ENCODE measurements around the gene MAP3K12. TPM values are rescaled to one million over a fixed set of nuclear protein-coding genes. Genes with fewer than 3 reads are reported as not detected.
"Not testable (repeated sequence)": the region's sequence is repeated elsewhere in the genome, so short reads cannot be mapped to it uniquely, and the experiment has no call there.

The MAP3K12 gene
- total RNA-seq, 1 donor from 2014 or later, result 12.2 TPM

DNA sequence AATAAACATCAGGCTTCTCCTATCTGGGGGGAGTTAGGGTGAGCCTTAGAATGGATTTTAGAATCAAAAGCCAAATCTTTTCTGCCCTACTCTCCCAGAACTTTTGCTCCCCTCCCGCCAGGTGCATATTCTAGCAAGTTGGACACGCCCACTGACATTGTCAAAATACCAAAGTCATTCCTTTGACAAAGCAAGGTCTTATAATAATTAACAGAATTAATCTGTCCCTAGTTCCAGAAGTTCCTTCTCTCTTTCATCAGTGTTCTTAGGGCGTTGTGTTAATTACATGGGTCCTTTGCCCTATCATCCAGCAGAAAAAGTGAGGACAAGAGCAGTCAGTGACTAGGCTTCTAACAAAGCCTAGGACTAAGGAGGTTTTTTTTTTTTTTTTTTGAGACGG is 55.3 kb downstream of the MAP3K12 start:
- peak; percentile 4 for DNase-seq (ENCODE audit: low spot score)

DNA sequence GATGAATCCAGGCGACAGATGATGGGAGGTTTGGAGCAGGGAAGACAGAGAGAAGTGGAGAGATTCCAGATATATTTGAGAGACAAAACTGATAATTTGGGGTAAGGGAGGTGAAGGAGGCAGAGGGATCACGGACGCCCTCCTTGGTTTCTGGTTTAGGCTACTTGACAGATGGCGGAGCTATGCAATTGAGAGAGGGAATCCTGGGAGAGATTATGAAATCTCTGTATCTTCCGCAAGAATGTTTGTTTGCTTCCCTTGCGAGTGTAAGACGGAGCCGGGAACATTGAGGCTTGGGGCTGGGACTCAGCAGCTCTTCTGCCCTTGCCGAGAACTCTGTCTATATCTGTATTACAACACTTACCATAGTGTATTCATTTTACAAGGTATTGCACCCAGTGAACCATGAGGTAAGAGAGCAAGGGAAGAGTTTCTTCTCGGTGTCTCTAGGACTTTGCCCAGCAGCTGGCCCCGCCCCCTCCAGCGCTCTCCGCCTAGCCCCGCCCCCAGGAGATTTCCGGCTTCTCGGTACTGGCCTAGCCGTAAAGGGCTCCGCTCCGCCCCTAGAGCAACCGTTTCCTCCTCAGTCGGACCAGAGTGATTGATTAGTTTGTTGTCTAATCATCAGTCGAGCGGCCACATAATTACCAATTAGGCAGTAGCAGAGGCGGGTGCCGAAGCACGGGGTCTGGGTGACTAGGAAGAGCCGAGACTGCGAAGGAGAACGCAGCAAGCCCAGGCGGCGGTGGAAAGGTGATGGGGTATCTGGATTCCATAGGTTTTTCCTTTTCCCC is 58.0 kb downstream of the MAP3K12 start, which contains the start of gene PRR13:
PRR13 (plus strand) TSS at position 695 of the 794 bp plus-strand sequence. CDS start 981 bp downstream, outside the sequence.
- peak; percentile 98 for DNase-seq (ENCODE audit: low spot score)

DNA sequence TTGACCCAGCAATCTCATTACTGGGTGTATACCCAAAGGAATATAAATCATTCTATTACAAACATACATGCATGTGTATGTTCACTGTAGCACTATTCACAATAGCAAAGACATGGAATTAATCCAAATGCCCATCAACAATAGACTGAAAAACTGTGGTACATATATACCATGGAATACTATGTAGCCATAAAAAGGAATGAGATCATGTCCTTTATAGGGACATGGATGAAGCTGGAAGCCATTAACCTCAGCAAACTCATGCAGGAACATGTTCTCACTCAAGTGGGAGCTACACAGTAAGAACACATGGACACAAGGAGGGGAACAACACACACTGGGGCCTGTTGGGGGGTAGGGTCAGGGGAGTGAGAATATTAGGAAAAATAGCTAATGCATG is 59.7 kb downstream of the MAP3K12 start:
- not testable (repeated sequence) for DNase-seq (ENCODE audit: low spot score)

DNA sequence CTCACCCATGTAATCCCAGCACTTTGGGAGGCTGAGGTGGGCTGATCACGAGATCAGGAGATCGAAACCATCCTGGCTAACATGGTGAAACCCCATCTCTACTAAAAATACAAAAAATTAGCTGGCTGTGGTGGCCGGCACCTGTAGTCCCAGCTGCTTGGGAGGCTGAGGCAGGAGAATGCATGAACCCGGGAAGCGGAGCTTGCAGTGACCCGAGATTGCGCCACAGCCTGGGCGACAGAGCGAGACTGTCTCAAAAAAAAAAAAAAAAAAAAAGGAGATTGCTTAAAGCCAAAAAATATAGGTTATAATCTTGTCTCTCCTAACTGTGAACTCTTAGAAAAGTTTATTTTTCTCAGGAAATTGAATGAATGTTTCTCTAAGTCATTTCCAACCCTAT is 63.9 kb downstream of the MAP3K12 start:
- not testable (repeated sequence) for DNase-seq (ENCODE audit: low spot score)

DNA sequence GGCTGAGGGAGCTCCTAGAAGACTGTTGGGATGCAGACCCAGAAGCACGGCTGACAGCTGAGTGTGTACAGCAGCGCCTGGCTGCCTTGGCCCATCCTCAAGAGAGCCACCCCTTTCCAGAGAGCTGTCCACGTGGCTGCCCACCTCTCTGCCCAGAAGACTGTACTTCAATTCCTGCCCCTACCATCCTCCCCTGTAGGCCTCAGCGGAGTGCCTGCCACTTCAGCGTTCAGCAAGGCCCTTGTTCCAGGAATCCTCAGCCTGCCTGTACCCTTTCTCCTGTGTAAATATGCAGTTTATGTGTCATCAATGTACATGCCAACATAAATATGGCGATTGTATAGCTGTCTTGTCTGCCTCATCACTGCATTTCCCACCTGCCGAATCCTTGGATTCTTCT is 68.1 kb downstream of the MAP3K12 start:
- peak; percentile 57 for DNase-seq (ENCODE audit: low spot score)

DNA sequence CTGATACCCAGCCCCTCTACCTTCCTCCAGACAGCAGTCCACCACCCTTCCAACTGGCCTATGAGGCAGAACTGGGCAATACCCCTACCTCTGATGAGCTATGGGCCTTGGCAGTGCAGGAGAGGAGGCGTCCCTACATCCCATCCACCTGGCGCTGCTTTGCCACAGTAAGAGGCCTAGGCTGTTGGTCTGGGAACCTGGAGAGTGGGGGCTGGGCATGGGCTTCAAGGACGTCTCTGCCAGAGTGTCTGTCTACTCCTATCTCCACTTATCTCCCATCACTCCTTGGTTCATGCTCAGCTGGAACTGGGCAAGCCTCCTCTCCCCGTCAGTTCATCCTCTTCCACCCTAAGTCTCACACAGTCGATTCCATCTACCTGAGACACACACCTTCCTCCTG is 69.1 kb downstream of the MAP3K12 start:
- peak; percentile 69 for DNase-seq (ENCODE audit: low spot score)

Other genes with a start within 250 kb of the MAP3K12 start
- gene ESPL1, start 231.2 kb downstream of the MAP3K12 start, total RNA-seq, result 0.67 TPM
- 371 TPM for gene PFDN5, start 203.9 kb downstream of the MAP3K12 start, total RNA-seq
- gene MYG1, start 199.8 kb downstream of the MAP3K12 start, total RNA-seq, result 41.4 TPM
- gene AAAS, start 177.8 kb downstream of the MAP3K12 start, total RNA-seq, result 36.4 TPM
- gene SP7, start 163.1 kb downstream of the MAP3K12 start, total RNA-seq, result not detected
- gene SP1, start 119.3 kb downstream of the MAP3K12 start, total RNA-seq, result 60.5 TPM
- not detected for gene AMHR2, start 75.6 kb downstream of the MAP3K12 start, total RNA-seq
- gene PRR13, start 57.7 kb downstream of the MAP3K12 start, total RNA-seq, result 119 TPM
- 722 TPM for gene PCBP2, start 47.4 kb downstream of the MAP3K12 start, total RNA-seq
- 16.8 TPM for gene TARBP2, start 1.8 kb upstream of the MAP3K12 start, total RNA-seq
- gene NPFF, start 8.0 kb upstream of the MAP3K12 start, total RNA-seq, result not detected
- 44.7 TPM for gene ATF7, start 126.9 kb upstream of the MAP3K12 start, total RNA-seq
- gene ATP5MC2, start 176.6 kb upstream of the MAP3K12 start, total RNA-seq, result 194 TPM
- 165 TPM for gene CALCOCO1, start 228.0 kb upstream of the MAP3K12 start, total RNA-seq

Data from mesenteric fat pad (tissue), 1 donor.